ENCODE data around the gene KRT72. TPM values are rescaled to one million over a fixed set of nuclear protein-coding genes. Genes with fewer than 3 reads are reported as not detected.

Gene KRT72
- total and polyA plus RNA-seq, 4 donors = not detected

GRCh38 chr12:52636592-52637258 lies 35.5 kb upstream of the KRT72 start:
- no peak overlapping the region for H3K27ac ChIP-seq (ENCODE audit: low read depth in 1 of 2, low read length in 2 of 2)
- H3K27me3 ChIP-seq (ENCODE audit: control insufficient read depth in 4 of 4, insufficient read depth in 4 of 4, low read length in 3 of 4) = no peaks in the 10 kb centered on the region
- DNase-seq (ENCODE audit: low spot score) = peak; percentile 9
- WGBS = 67% methylated on average over 5 of the region's 5 CpGs
- H3K36me3 ChIP-seq (ENCODE audit: control insufficient read depth in 4 of 4, insufficient read depth in 3 of 4, low read depth in 1 of 4, low read length in 3 of 4) = no peaks in the 10 kb centered on the region
- TF ChIP-seq TAF1 (conservative IDR thresholded peaks at IDR 0.05) (no peak), HNF4A (conservative IDR thresholded peaks at IDR 0.05) (no peak), GABPA (IDR thresholded peaks at IDR 0.05 in 1 of 2, conservative IDR thresholded peaks at IDR 0.05 in 1 of 2) (no peak), FOXA1 (IDR thresholded peaks at IDR 0.05) (no peak), YY1 (IDR thresholded peaks at IDR 0.05) (no peak), HNF4G (IDR thresholded peaks at IDR 0.05) (no peak), ATF3 (IDR thresholded peaks at IDR 0.05) (no peak), MAX (IDR thresholded peaks at IDR 0.05) (no peak), REST (IDR thresholded peaks at IDR 0.05) (no peak), RXRA (IDR thresholded peaks at IDR 0.05) (no peak), EGR1 (IDR thresholded peaks at IDR 0.05; ENCODE audit: low read depth in 2 of 2) (no peak), FOXA2 (IDR thresholded peaks at IDR 0.05) (no peak), JUND (IDR thresholded peaks at IDR 0.05) (no peak), RAD21 (IDR thresholded peaks at IDR 0.05) (no peak), ZBTB33 (IDR thresholded peaks at IDR 0.05) (no peak)
- TF ChIP-seq, protein P1, sequence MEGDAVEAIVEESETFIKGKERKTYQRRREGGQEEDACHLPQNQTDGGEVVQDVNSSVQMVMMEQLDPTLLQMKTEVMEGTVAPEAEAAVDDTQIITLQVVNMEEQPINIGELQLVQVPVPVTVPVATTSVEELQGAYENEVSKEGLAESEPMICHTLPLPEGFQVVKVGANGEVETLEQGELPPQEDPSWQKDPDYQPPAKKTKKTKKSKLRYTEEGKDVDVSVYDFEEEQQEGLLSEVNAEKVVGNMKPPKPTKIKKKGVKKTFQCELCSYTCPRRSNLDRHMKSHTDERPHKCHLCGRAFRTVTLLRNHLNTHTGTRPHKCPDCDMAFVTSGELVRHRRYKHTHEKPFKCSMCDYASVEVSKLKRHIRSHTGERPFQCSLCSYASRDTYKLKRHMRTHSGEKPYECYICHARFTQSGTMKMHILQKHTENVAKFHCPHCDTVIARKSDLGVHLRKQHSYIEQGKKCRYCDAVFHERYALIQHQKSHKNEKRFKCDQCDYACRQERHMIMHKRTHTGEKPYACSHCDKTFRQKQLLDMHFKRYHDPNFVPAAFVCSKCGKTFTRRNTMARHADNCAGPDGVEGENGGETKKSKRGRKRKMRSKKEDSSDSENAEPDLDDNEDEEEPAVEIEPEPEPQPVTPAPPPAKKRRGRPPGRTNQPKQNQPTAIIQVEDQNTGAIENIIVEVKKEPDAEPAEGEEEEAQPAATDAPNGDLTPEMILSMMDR (IDR thresholded peaks at IDR 0.05; ENCODE audit: low read depth, low read length, missing input control) = no peak
- no peaks in the 10 kb centered on the region for H3K4me1 ChIP-seq (ENCODE audit: control insufficient read depth in 4 of 4, insufficient read depth in 4 of 4, low read length in 3 of 4)
- H3K4me3 ChIP-seq (ENCODE audit: low read depth in 1 of 3, low read length in 3 of 3) = no peak overlapping the region
- no peak overlapping the region for H3K9ac ChIP-seq (ENCODE audit: low read depth in 1 of 2, low read length in 2 of 2)
- H3K9me3 ChIP-seq (ENCODE audit: control insufficient read depth in 4 of 4, low read length in 3 of 4) = no peaks in the 10 kb centered on the region

Data from liver (tissue), 9 donors.